GM18499 (cell line): Measurements from ENCODE around the gene SECTM1.

Source experiments
- ATAC-seq: cut with Tn5 transposase; IDR thresholded peaks from one replicate; pipeline ENCODE4 v1.9.1; 2021; ENCODE audit warnings: moderate number of reproducible peaks; ENCODE audit not compliant: insufficient read depth, unreplicated experiment

SECTM1 gene

GRCh38 chr17:82271401-82271800 is 62.2 kb downstream of the SECTM1 start:
- no peak for ATAC-seq
